Thoracic aorta (tissue), 2 donors: Measurements from ENCODE around the gene GALNT4. TPM values are rescaled to one million over a fixed set of nuclear protein-coding genes. Genes with fewer than 3 reads are reported as not detected.

Experiments
- ATAC-seq: fragments of 150-250 bp; one replicate; pipeline ENCODE4 v1.8.0; 2017; ENCODE audit warnings: low read depth; ENCODE audit not compliant: insufficient number of reproducible peaks, low FRiP score
- DNase-seq: peaks from one replicate; pipeline ENCODE4 v3.0.0-alpha.2; 2020; ENCODE audit warnings: low spot score
- H3K27ac ChIP-seq, 2 donors: fragments of 200-600 bp; sonication (generic); 1 replicate in 1 of 2; 2 replicates in 1 of 2; pipeline ENCODE4 v1.5.1; 2016; ENCODE audit warnings: mild to moderate bottlenecking in 2 of 2, moderate library complexity in 2 of 2
- H3K27me3 ChIP-seq: fragments of 200-600 bp; sonication (generic); replicated peaks from 2 replicates; pipeline ENCODE4 v1.6.0; 2016; ENCODE audit warnings: mild to moderate bottlenecking; ENCODE audit not compliant: insufficient read depth
- H3K36me3 ChIP-seq: fragments of 200-600 bp; sonication (generic); one replicate; pipeline ENCODE4 v1.5.1; 2016
- H3K4me1 ChIP-seq, 2 donors: fragments of 200-600 bp; sonication (generic); 1 replicate in 1 of 2; 2 replicates in 1 of 2; pipeline versions ENCODE4 v1.5.1 to v1.6.0; 2016; ENCODE audit warnings: low read depth in 2 of 2, mild to moderate bottlenecking in 1 of 2; ENCODE audit not compliant: control insufficient read depth in 1 of 2
- H3K4me3 ChIP-seq: fragments of 200-600 bp; sonication (generic); 2 replicates; pipeline ENCODE4 v1.5.1; 2016; ENCODE audit warnings: mild to moderate bottlenecking
- H3K9me3 ChIP-seq: fragments of 200-600 bp; sonication (generic); 2 replicates; pipeline ENCODE4 v1.5.1; 2016
- total RNA-seq, 2 donors: library from RNA; depleted of rRNA; stranded (reverse); fragments of >200 nt; gene quantifications; one replicate each; pipeline versions ENCODE4 v1.1.0 to v1.2.3, GENCODE V29; 2016
- TF ChIP-seq, protein P1 (sequence below): fragments of 200-600 bp; sonication (generic); IDR thresholded peaks from one replicate; pipeline ENCODE4 v1.5.1; 2019; ENCODE audit warnings: antibody characterized with exemption

The GALNT4 gene
- total RNA-seq, 2 donors from 2014 or later, result 6.9 to 14.3 TPM

- peaks cover 33 to 43% of the 10 kb centered on the region in 2 donors for H3K4me1 ChIP-seq
- H3K4me3 ChIP-seq, result peak overlapping the region; percentile 81
- no peaks in the 10 kb centered on the region for H3K36me3 ChIP-seq
- no peaks in the 10 kb centered on the region for H3K9me3 ChIP-seq
- ATAC-seq (peak; percentile 39), DNase-seq (no peak)
- TF ChIP-seq, protein P1, sequence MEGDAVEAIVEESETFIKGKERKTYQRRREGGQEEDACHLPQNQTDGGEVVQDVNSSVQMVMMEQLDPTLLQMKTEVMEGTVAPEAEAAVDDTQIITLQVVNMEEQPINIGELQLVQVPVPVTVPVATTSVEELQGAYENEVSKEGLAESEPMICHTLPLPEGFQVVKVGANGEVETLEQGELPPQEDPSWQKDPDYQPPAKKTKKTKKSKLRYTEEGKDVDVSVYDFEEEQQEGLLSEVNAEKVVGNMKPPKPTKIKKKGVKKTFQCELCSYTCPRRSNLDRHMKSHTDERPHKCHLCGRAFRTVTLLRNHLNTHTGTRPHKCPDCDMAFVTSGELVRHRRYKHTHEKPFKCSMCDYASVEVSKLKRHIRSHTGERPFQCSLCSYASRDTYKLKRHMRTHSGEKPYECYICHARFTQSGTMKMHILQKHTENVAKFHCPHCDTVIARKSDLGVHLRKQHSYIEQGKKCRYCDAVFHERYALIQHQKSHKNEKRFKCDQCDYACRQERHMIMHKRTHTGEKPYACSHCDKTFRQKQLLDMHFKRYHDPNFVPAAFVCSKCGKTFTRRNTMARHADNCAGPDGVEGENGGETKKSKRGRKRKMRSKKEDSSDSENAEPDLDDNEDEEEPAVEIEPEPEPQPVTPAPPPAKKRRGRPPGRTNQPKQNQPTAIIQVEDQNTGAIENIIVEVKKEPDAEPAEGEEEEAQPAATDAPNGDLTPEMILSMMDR, result no peak
- peak overlapping the region; percentile 89 to 96 for H3K27ac ChIP-seq
- H3K27me3 ChIP-seq, result no peaks in the 10 kb centered on the region
Observed at GRCh38 chr12:89525305-89525823, 768 bp upstream of the GALNT4 start.

DNA sequence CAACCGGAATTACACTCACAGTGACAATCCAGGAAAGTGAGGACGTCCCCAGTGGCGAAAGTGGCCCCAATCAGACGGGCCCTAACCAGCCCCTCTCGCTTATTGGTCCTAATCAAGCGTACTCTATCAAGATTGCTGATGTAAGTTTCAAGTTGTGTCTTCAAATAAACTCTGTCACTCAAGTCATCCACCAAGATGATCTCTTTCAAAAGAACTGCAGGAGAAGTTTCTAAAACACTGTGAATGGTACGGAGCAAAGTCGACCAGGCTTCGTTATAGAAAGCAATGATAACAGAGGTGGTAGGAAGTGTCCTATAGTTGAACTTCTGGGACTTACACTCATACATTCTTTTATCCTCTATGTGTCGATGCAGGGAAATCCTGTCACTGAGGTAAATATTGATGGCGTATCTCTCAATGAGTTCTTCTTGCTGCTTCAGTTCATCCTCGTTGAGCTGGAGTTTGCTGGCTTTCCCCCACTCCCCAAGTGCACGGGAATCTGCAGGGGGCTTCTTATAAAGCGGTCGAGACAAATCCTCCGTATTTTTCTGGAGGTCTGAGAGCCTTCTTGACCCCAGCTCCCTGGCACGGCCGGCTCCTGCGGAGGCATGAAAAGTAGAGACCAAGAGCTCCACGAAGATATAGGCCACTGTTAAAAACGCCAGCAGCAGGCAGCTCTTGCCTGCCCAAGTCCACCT lies 604 bp downstream of the GALNT4 start:
- H3K4me3 ChIP-seq, result peak overlapping the region; percentile 81
- peaks cover 33 to 43% of the 10 kb centered on the region in 2 donors for H3K4me1 ChIP-seq
- ATAC-seq (no peak), DNase-seq (no peak)
- H3K27ac ChIP-seq, result peak overlapping the region; percentile 89 to 96
- TF ChIP-seq, protein P1, result no peak
- H3K27me3 ChIP-seq, result no peaks in the 10 kb centered on the region
- no peaks in the 10 kb centered on the region for H3K9me3 ChIP-seq
- H3K36me3 ChIP-seq, result no peaks in the 10 kb centered on the region

DNA sequence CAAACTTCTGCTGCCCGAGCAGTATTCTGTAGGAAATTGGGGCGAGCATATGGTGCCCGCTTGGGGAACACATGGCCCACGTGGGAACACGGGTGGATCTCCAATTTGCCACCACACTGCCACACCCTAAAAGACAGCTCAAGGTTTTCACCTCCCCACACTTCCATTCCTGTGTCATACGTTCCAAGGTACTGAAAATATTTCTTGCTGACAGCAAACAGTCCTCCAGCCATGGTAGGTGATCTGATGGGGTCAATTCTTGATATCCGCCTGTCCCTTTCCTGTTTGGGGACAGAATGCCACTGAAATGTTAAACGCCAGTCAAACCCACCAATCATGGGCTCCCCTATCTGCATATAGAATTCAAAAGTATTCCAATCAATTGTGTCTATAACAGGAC lies 1.2 kb downstream of the GALNT4 start:
- DNase-seq (no peak), ATAC-seq (no peak)
- Histone ChIP-seq H3K27ac (no peak overlapping the region), H3K4me1 (peaks cover 33 to 49% of the 10 kb centered on the region in 2 donors), H3K4me3 (peak overlapping the region; percentile 81), H3K9me3 (no peaks in the 10 kb centered on the region), H3K27me3 (no peaks in the 10 kb centered on the region), H3K36me3 (no peaks in the 10 kb centered on the region)
- TF ChIP-seq, protein P1, result no peak

DNA sequence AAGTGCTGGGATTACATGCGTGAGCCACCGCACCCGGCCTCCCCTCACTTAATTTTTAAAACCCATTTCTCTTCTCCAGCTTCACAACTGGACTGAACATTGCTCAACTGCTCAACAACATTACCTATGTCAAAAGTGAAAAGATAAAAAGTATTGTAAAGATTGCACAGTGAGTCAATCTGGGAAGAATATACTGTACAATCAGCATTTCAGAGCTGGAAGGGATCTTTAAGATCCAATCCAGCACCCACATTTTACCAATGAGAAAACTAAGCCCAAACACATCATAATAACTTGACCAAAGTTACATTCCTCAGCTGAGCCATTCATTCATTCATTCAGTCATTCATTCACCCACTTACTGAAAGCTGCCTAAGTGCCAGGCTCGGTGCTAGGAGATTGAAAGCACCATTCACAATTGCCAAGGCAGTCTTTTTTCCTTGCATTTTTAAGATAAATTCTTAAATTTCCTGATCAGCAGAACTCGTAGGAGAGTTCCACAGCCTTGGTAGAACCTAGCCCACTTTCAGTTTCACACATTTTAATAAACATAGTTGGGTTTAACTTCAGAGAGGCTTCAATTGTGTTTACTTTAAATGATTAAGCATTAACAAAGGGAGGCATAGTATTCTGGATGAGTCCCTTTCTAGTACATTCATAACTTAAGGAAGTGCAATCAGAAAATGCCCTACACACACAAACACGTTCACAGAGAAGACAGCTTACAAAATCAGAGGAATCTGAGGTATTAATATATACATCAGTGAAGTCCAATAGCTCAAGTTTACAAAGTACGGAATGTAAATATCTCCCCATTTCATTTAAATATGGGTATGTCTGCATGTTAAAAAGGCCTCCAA lies 3.0 kb downstream of the GALNT4 start:
- ATAC-seq, result no peak
- Histone ChIP-seq H3K27ac (no peak overlapping the region), H3K27me3 (no peaks in the 10 kb centered on the region), H3K36me3 (no peaks in the 10 kb centered on the region), H3K4me3 (peak overlapping the region; percentile 81), H3K4me1 (peaks cover 32 to 46% of the 10 kb centered on the region in 2 donors), H3K9me3 (no peaks in the 10 kb centered on the region)
- TF ChIP-seq, protein P1, result no peak
- DNase-seq, result no peak

- Histone ChIP-seq H3K9me3 (no peaks in the 10 kb centered on the region), H3K27ac (no peak overlapping the region), H3K4me3 (no peak overlapping the region), H3K36me3 (no peaks in the 10 kb centered on the region), H3K4me1 (peaks cover 17 to 37% of the 10 kb centered on the region in 2 donors), H3K27me3 (no peaks in the 10 kb centered on the region)
- ATAC-seq (no peak), DNase-seq (no peak)
- TF ChIP-seq, protein P1, result no peak
Observed at GRCh38 chr12:89517720-89518119, 6.9 kb downstream of the GALNT4 start.
